ENCODE results near the gene CITED2.

CITED2 gene

GRCh38 chr6:139329224-139329623, 45.2 kb downstream of the CITED2 start:
- no peak for DNase-seq

GRCh38 chr6:139327038-139327437, 47.4 kb downstream of the CITED2 start:
- DNase-seq = no peak

GRCh38 chr6:139325686-139326085, 48.8 kb downstream of the CITED2 start:
- DNase-seq = no peak

GRCh38 chr6:139325125-139325524, 49.3 kb downstream of the CITED2 start:
- no peak for DNase-seq

- DNase-seq = no peak
Measured at GRCh38 chr6:139324301-139324555, 50.2 kb downstream of the CITED2 start.

- peak; percentile 89 for DNase-seq
Measured at GRCh38 chr6:139323511-139324300, 50.7 kb downstream of the CITED2 start.
